Stomach (tissue), 4 donors: Measurements from ENCODE around the gene SEC11A.

Experiments used
- POLR2A ChIP-seq, 4 donors: fragments of 450-650 bp; IDR thresholded peaks; one replicate each; pipeline ENCODE4 v1.6.1; 2016; ENCODE audit warnings: antibody characterized with exemption in 4 of 4, control low read depth in 2 of 4, mild to moderate bottlenecking in 1 of 4, moderate library complexity in 1 of 4
- POLR2AphosphoS5 ChIP-seq, 3 donors: sonication (generic); formaldehyde crosslinking; IDR thresholded peaks; one replicate each; pipeline ENCODE4 v1.6.1; 2016; ENCODE audit warnings: antibody characterized with exemption in 3 of 3
- TF ChIP-seq, protein P1 (sequence below), 7 experiments: fragments of 450-650 bp in 4 of 7; fragments of 200-600 bp in 3 of 7; sonication (generic) in 3 of 7; IDR thresholded peaks; one replicate each; pipeline ENCODE4 v1.5.1; 2016 to 2019; ENCODE audit warnings: antibody characterized with exemption in 7 of 7, control low read depth in 2 of 7, mild to moderate bottlenecking in 1 of 7

GRCh38 chr15:84697236-84697990 lies 18.5 kb downstream of the SEC11A start:
- TF ChIP-seq, protein P1, sequence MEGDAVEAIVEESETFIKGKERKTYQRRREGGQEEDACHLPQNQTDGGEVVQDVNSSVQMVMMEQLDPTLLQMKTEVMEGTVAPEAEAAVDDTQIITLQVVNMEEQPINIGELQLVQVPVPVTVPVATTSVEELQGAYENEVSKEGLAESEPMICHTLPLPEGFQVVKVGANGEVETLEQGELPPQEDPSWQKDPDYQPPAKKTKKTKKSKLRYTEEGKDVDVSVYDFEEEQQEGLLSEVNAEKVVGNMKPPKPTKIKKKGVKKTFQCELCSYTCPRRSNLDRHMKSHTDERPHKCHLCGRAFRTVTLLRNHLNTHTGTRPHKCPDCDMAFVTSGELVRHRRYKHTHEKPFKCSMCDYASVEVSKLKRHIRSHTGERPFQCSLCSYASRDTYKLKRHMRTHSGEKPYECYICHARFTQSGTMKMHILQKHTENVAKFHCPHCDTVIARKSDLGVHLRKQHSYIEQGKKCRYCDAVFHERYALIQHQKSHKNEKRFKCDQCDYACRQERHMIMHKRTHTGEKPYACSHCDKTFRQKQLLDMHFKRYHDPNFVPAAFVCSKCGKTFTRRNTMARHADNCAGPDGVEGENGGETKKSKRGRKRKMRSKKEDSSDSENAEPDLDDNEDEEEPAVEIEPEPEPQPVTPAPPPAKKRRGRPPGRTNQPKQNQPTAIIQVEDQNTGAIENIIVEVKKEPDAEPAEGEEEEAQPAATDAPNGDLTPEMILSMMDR (IDR thresholded peaks at IDR 0.05), result no peak
- TF ChIP-seq POLR2AphosphoS5 (IDR thresholded peaks at IDR 0.05) (no peak), POLR2A (IDR thresholded peaks at IDR 0.05) (no peak)
